ENCODE measurements around the gene GABPB2. TPM values are rescaled to one million over a fixed set of nuclear protein-coding genes. Genes with fewer than 3 reads are reported as not detected.

GABPB2 gene
- total and polyA plus RNA-seq, 2 of the 13 experiments (the other 11 are each of a cell fraction or from before 2014, with no cell fraction given), result 0.09 TPM; not detected in 1

GRCh38 chr1:151158751-151159251, 88.2 kb downstream of the GABPB2 start:
- DNase-seq (ENCODE audit: low spot score) (no peak), FAIRE-seq (no peak), ATAC-seq (no peak)
- 96% methylated on average over 7 of the region's 22 CpGs for WGBS (ENCODE audit: low lambda C conversion rate)
- Histone ChIP-seq H3K4me2 (ENCODE audit: low read depth, low read length) (no peak overlapping the region), H3K79me2 (ENCODE audit: insufficient read depth, low read length) (no peaks in the 10 kb centered on the region), H2AFZ (ENCODE audit: low read length) (no peak overlapping the region), H3K27ac (ENCODE audit: extremely low read length, insufficient read depth, low read length) (no peak overlapping the region), H3K9me3 (ENCODE audit: low read length) (no peaks in the 10 kb centered on the region), H4K20me1 (ENCODE audit: insufficient read depth, low read length) (no peaks in the 10 kb centered on the region), H3K27me3 (ENCODE audit: control insufficient read depth in 1 of 2, insufficient read depth in 2 of 2, low read length in 2 of 2) (no peaks in the 10 kb centered on the region), H3K9ac (ENCODE audit: insufficient read depth, low read depth, low read length) (no peak overlapping the region), H3K4me3 (replicated peaks in 1 of 3; ENCODE audit: insufficient read depth in 1 of 3, low read depth in 2 of 3, low read length in 3 of 3) (no peak overlapping the region), H3K36me3 (replicated peaks in 1 of 2; ENCODE audit: control insufficient read depth in 1 of 2, insufficient read depth in 2 of 2, low read length in 2 of 2) (peaks cover 12 to 18% of the 10 kb centered on the region in 2 experiments), H3K4me1 (ENCODE audit: insufficient read depth, low read length) (peaks cover 1% of the 10 kb centered on the region; the same call in 1 of the 2 replicates)
- TF ChIP-seq ZNF383 (CRISPR knock-in tag; IDR thresholded peaks at IDR 0.05; ENCODE audit: borderline replicate concordance) (no peak), ZNF691 (CRISPR knock-in tag; IDR thresholded peaks at IDR 0.05; ENCODE audit: borderline replicate concordance, low read depth) (no peak), POLR2A (IDR thresholded peaks at IDR 0.05; ENCODE audit: insufficient read depth in 1 of 2, low read depth in 2 of 2, low read length in 2 of 2) (no peak), ZNF101 (CRISPR knock-in tag; IDR thresholded peaks at IDR 0.05; ENCODE audit: borderline replicate concordance, low read depth) (no peak), SP5 (CRISPR knock-in tag; IDR thresholded peaks at IDR 0.05; ENCODE audit: borderline replicate concordance, low read depth) (no peak), ZNF44 (CRISPR knock-in tag; IDR thresholded peaks at IDR 0.05) (no peak), RBFOX2 (IDR thresholded peaks at IDR 0.05; ENCODE audit: low read depth, low read length) (no peak), RFX5 (IDR thresholded peaks at IDR 0.05; ENCODE audit: low read depth, low read length) (no peak), ELF4 (CRISPR knock-in tag; IDR thresholded peaks at IDR 0.05; ENCODE audit: borderline replicate concordance) (no peak), ZNF550 (CRISPR knock-in tag; IDR thresholded peaks at IDR 0.05; ENCODE audit: borderline replicate concordance) (no peak), ATF7-NPFF (CRISPR knock-in tag; IDR thresholded peaks at IDR 0.05; ENCODE audit: low read depth) (no peak), ZXDC (CRISPR knock-in tag; IDR thresholded peaks at IDR 0.05) (no peak), EEA1 (CRISPR knock-in tag; IDR thresholded peaks at IDR 0.05; ENCODE audit: borderline replicate concordance) (no peak), ZNF672 (CRISPR knock-in tag; IDR thresholded peaks at IDR 0.05) (no peak), SNAPC5 (CRISPR knock-in tag; IDR thresholded peaks at IDR 0.05; ENCODE audit: borderline replicate concordance) (no peak), ZZZ3 (CRISPR knock-in tag; IDR thresholded peaks at IDR 0.05; ENCODE audit: borderline replicate concordance) (no peak), ESRRA (CRISPR knock-in tag; IDR thresholded peaks at IDR 0.05; ENCODE audit: low read depth) (no peak), FOSL2 (CRISPR knock-in tag; IDR thresholded peaks at IDR 0.05) (no peak), ZNF274 (CRISPR knock-in tag; IDR thresholded peaks at IDR 0.05) (no peak)
- TF ChIP-seq, protein P1, sequence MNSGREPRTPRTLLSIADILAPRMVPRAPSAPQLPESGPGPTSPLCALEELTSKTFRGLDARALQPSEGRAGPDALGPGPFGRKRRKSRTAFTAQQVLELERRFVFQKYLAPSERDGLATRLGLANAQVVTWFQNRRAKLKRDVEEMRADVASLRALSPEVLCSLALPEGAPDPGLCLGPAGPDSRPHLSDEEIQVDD (CRISPR knock-in tag; IDR thresholded peaks at IDR 0.05; ENCODE audit: borderline replicate concordance), result no peak
- BruUV-seq (replicated peaks), result no TSS peak
- ChIA-PET POLR2A (no interaction called here), CTCF (ENCODE audit: low intra/inter-chr PET ratio, low total read pairs) (no interaction called here)
- intact Hi-C loops (cut with micrococcal nuclease; ENCODE audit: unreplicated experiment) (no loop called here), in situ Hi-C loops (cut with HindIII; ENCODE audit: extremely low pct_ligation_motif_present, low pct_unique_long_range_greater_than_20kb) (loop anchor here (5.0 kb wide), 1 partner anchor 62 kb away; no protein-coding TSS in a partner anchor)
